Large intestine (tissue), 12 donors: ENCODE data around the gene ERG. TPM values are rescaled to one million over a fixed set of nuclear protein-coding genes. Genes with fewer than 3 reads are reported as not detected.

Experiments used
- DNase-seq, 2 donors: peaks; one replicate each; pipeline versions ENCODE4 v3.0.0 to v3.0.0-alpha.2; 2013
- H3K27ac ChIP-seq: one replicate; pipeline ENCODE4 v1.5.1; 2013; ENCODE audit warnings: low read length
- H3K27me3 ChIP-seq: 2 replicates; pipeline ENCODE4 v1.6.1; 2013; ENCODE audit warnings: low read length; ENCODE audit not compliant: control insufficient read depth, insufficient read depth
- H3K36me3 ChIP-seq: 2 replicates; pipeline ENCODE4 v1.6.1; 2013; ENCODE audit warnings: low read length; ENCODE audit not compliant: control insufficient read depth, insufficient read depth
- H3K4me1 ChIP-seq: one replicate; pipeline ENCODE4 v1.6.1; 2013; ENCODE audit warnings: low read length; ENCODE audit not compliant: control insufficient read depth, insufficient read depth
- H3K4me3 ChIP-seq: one replicate; pipeline ENCODE4 v1.5.1; 2013; ENCODE audit warnings: low read length
- H3K9me3 ChIP-seq: one replicate; pipeline ENCODE4 v1.6.1; 2013; ENCODE audit warnings: mild to moderate bottlenecking, low read depth, low read length, moderate library complexity; ENCODE audit not compliant: control insufficient read depth
- WGBS: methylation state at CpG from one replicate; pipeline ENCODE4 v1.1.5; 2013; ENCODE audit warnings: low lambda C conversion rate; ENCODE audit not compliant: insufficient coverage; 5-methylcytosine and 5-hydroxymethylcytosine counted together
- long read RNA-seq, 11 donors: transcript quantifications; one replicate each; lab custom pipeline, GENCODE V29; 2026
- polyA plus RNA-seq: library from polyadenylated mRNA; unstranded; fragments of 120-200 nt; gene quantifications from one replicate; pipeline ENCODE4 v1.2.1, GENCODE V29; 2013

ERG gene
- 6.2 TPM for polyA plus RNA-seq
- long read RNA-seq, donor 1: 0 reads
- long read RNA-seq, donor 2: 0 reads
- long read RNA-seq, donor 3, full-length matches to known transcripts: 1 of 1 reads
- long read RNA-seq, donor 3, partial matches to known transcripts: 0 of 1 reads
- long read RNA-seq, donor 3, other reads (novel, unspliced or antisense): 0 of 1 reads
- long read RNA-seq, donor 4: 0 reads
- long read RNA-seq, donor 5, full-length matches to known transcripts: 1 of 1 reads
- long read RNA-seq, donor 5, partial matches to known transcripts: 0 of 1 reads
- long read RNA-seq, donor 5, other reads (novel, unspliced or antisense): 0 of 1 reads
- long read RNA-seq, donor 6, full-length matches to known transcripts: 2 of 2 reads
- long read RNA-seq, donor 6, partial matches to known transcripts: 0 of 2 reads
- long read RNA-seq, donor 6, other reads (novel, unspliced or antisense): 0 of 2 reads
- long read RNA-seq, donor 7, full-length matches to known transcripts: 1 of 1 reads
- long read RNA-seq, donor 7, partial matches to known transcripts: 0 of 1 reads
- long read RNA-seq, donor 7, other reads (novel, unspliced or antisense): 0 of 1 reads
- long read RNA-seq, donor 8: 0 reads
- long read RNA-seq, donor 9, full-length matches to known transcripts: 1 of 1 reads
- long read RNA-seq, donor 9, partial matches to known transcripts: 0 of 1 reads
- long read RNA-seq, donor 9, other reads (novel, unspliced or antisense): 0 of 1 reads
- long read RNA-seq, donor 10, full-length matches to known transcripts: 1 of 1 reads
- long read RNA-seq, donor 10, partial matches to known transcripts: 0 of 1 reads
- long read RNA-seq, donor 10, other reads (novel, unspliced or antisense): 0 of 1 reads
- long read RNA-seq, donor 11, full-length matches to known transcripts: 2 of 2 reads
- long read RNA-seq, donor 11, partial matches to known transcripts: 0 of 2 reads
- long read RNA-seq, donor 11, other reads (novel, unspliced or antisense): 0 of 2 reads

GRCh38 chr21:38498057-38498833, at the start of gene ERG:
Gene ERG (minus strand): TSS chr21:38498477. CDS start chr21:38498380, 97 bp downstream.
- H3K4me3 ChIP-seq: peak within 1 kb of the TSS; percentile 21
- no peaks in the 10 kb centered on the region for H3K4me1 ChIP-seq
- peak within 1 kb of the TSS; percentile 15 for H3K27ac ChIP-seq
- peaks cover 2% of the 10 kb centered on the region for H3K27me3 ChIP-seq
- no CpG with 5 or more reads among the region's 12 CpGs for WGBS
- no peaks in the 10 kb centered on the region for H3K36me3 ChIP-seq
- H3K9me3 ChIP-seq: no peaks in the 10 kb centered on the region
- no peak for DNase-seq

- no peaks in the 10 kb centered on the region for H3K4me1 ChIP-seq
- no peak overlapping the region for H3K4me3 ChIP-seq
- no peak for DNase-seq
- H3K27ac ChIP-seq: no peak overlapping the region
- no peaks in the 10 kb centered on the region for H3K9me3 ChIP-seq
- no peaks in the 10 kb centered on the region for H3K27me3 ChIP-seq
- 100% methylated on average over 2 of the region's 2 CpGs for WGBS
- no peaks in the 10 kb centered on the region for H3K36me3 ChIP-seq
These were observed 46.4 kb upstream of the ERG start for GRCh38 chr21:38544661-38545060.

- H3K9me3 ChIP-seq: no peaks in the 10 kb centered on the region
- H3K4me3 ChIP-seq: no peak overlapping the region
- no peaks in the 10 kb centered on the region for H3K36me3 ChIP-seq
- H3K27me3 ChIP-seq: no peaks in the 10 kb centered on the region
- no peaks in the 10 kb centered on the region for H3K4me1 ChIP-seq
- no CpG with 5 or more reads among the region's 4 CpGs for WGBS
- no peak for DNase-seq
- no peak overlapping the region for H3K27ac ChIP-seq
These were observed 44.0 kb upstream of the ERG start for GRCh38 chr21:38542263-38542662.

- no peaks in the 10 kb centered on the region for H3K9me3 ChIP-seq
- no peaks in the 10 kb centered on the region for H3K27me3 ChIP-seq
- DNase-seq: no peak
- no peaks in the 10 kb centered on the region for H3K36me3 ChIP-seq
- no CpG with 5 or more reads among the region's 1 CpG for WGBS
- H3K27ac ChIP-seq: no peak overlapping the region
- H3K4me3 ChIP-seq: no peak overlapping the region
- no peaks in the 10 kb centered on the region for H3K4me1 ChIP-seq
These were observed 40.1 kb upstream of the ERG start for GRCh38 chr21:38538353-38538752.

GRCh38 chr21:38534591-38534990, 36.3 kb upstream of the ERG start:
- Histone ChIP-seq H3K27me3 (no peaks in the 10 kb centered on the region), H3K9me3 (no peaks in the 10 kb centered on the region), H3K4me1 (no peaks in the 10 kb centered on the region), H3K4me3 (no peak overlapping the region), H3K27ac (no peak overlapping the region), H3K36me3 (no peaks in the 10 kb centered on the region)
- no peak for DNase-seq
- WGBS: 40% methylated on average over 1 of the region's 3 CpGs

- Histone ChIP-seq H3K9me3 (no peaks in the 10 kb centered on the region), H3K27ac (no peak overlapping the region), H3K27me3 (no peaks in the 10 kb centered on the region), H3K36me3 (no peaks in the 10 kb centered on the region), H3K4me1 (no peaks in the 10 kb centered on the region), H3K4me3 (no peak overlapping the region)
- no peak for DNase-seq
- 100% methylated on average over 1 of the region's 2 CpGs for WGBS
These were observed 35.6 kb upstream of the ERG start for GRCh38 chr21:38533887-38534286.

GRCh38 chr21:38531591-38531990, 33.3 kb upstream of the ERG start:
- no peaks in the 10 kb centered on the region for H3K4me1 ChIP-seq
- 83% methylated on average over 1 of the region's 5 CpGs for WGBS

GRCh38 chr21:38531039-38531541, 32.8 kb upstream of the ERG start:
- Histone ChIP-seq H3K9me3 (no peaks in the 10 kb centered on the region), H3K27me3 (no peaks in the 10 kb centered on the region), H3K4me3 (no peak overlapping the region), H3K36me3 (no peaks in the 10 kb centered on the region), H3K27ac (no peak overlapping the region), H3K4me1 (no peaks in the 10 kb centered on the region)
- no peak for DNase-seq
- WGBS: 20% methylated on average over 1 of the region's 5 CpGs

More at GRCh38 chr21:38531591-38531990, 33.3 kb upstream of the ERG start:
- DNase-seq: no peak
- Histone ChIP-seq H3K36me3 (no peaks in the 10 kb centered on the region), H3K4me3 (no peak overlapping the region), H3K9me3 (no peaks in the 10 kb centered on the region), H3K27me3 (no peaks in the 10 kb centered on the region), H3K27ac (no peak overlapping the region)

GRCh38 chr21:38527737-38528136, 29.5 kb upstream of the ERG start:
- no CpG with 5 or more reads among the region's 8 CpGs for WGBS

GRCh38 chr21:38525454-38525853, 27.2 kb upstream of the ERG start:
- WGBS: 100% methylated on average over 1 of the region's 9 CpGs
- H3K4me3 ChIP-seq: no peak overlapping the region
- DNase-seq: no peak
- H3K4me1 ChIP-seq: no peaks in the 10 kb centered on the region
- no peaks in the 10 kb centered on the region for H3K27me3 ChIP-seq
- H3K36me3 ChIP-seq: no peaks in the 10 kb centered on the region
- no peak overlapping the region for H3K27ac ChIP-seq
- H3K9me3 ChIP-seq: no peaks in the 10 kb centered on the region

More at GRCh38 chr21:38527737-38528136, 29.5 kb upstream of the ERG start:
- no peaks in the 10 kb centered on the region for H3K27me3 ChIP-seq
- DNase-seq: peak; percentile 12 to 46
- no peak overlapping the region for H3K4me3 ChIP-seq
- H3K4me1 ChIP-seq: no peaks in the 10 kb centered on the region
- H3K9me3 ChIP-seq: no peaks in the 10 kb centered on the region
- H3K36me3 ChIP-seq: no peaks in the 10 kb centered on the region
- no peak overlapping the region for H3K27ac ChIP-seq
